ENCODE results near the gene MFSD12. TPM values are rescaled to one million over a fixed set of nuclear protein-coding genes. Genes with fewer than 3 reads are reported as not detected.

MFSD12 gene
- total RNA-seq, 2 experiments from 2014 or later = 78.8 to 79.4 TPM

DNA sequence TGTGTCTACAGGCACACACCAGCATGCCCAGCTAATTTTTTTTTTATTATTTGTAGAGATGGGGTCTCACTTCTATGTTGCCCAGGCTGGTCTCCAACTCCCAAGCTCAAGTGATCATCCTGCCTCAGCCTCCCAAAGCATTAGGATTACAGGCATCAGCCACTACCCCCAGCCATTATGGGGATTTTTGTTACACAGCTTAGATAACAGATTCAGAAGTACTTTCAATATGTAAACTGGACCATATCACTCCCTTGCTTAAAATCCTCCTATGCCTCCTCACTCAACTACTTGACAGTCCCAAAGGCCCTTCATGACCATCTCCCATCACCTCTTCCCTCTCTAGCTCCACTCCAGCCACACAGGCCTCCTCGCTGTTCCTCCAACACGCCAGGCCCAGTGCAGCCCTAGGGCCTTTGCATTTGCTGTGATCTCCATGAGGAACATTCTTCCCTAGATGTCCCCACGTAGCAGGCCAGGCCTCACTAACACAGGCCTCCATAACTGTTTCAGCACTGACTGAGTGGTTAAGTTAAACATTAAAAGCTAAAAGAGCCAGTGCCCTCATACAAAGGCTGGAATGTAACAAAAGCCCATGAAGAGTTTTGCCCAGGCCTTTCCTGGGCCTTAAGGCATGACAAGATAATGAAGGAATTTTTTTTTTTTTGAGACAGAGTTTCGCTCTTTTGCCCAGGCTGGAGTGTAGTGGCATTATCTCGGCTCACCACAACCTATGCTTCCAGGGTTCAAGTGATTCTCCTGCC, 59.4 kb downstream of the MFSD12 start:
- TF ChIP-seq, protein P1, sequence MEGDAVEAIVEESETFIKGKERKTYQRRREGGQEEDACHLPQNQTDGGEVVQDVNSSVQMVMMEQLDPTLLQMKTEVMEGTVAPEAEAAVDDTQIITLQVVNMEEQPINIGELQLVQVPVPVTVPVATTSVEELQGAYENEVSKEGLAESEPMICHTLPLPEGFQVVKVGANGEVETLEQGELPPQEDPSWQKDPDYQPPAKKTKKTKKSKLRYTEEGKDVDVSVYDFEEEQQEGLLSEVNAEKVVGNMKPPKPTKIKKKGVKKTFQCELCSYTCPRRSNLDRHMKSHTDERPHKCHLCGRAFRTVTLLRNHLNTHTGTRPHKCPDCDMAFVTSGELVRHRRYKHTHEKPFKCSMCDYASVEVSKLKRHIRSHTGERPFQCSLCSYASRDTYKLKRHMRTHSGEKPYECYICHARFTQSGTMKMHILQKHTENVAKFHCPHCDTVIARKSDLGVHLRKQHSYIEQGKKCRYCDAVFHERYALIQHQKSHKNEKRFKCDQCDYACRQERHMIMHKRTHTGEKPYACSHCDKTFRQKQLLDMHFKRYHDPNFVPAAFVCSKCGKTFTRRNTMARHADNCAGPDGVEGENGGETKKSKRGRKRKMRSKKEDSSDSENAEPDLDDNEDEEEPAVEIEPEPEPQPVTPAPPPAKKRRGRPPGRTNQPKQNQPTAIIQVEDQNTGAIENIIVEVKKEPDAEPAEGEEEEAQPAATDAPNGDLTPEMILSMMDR (conservative IDR thresholded peaks at IDR 0.05; ENCODE audit: low read length) = no peak
- no peak for TF ChIP-seq EZH2phosphoT487 (IDR thresholded peaks at IDR 0.05; ENCODE audit: borderline replicate concordance, low read depth, low read length)
- Histone ChIP-seq H3K4me2 (ENCODE audit: low read length) (no peak overlapping the region), H3K27ac (ENCODE audit: low read depth, low read length, poor library complexity, severe bottlenecking) (no peak overlapping the region), H3K9me3 (ENCODE audit: low read length) (no peaks in the 10 kb centered on the region), H2AFZ (ENCODE audit: low read length) (no peak overlapping the region), H3K9me2 (ENCODE audit: insufficient read depth, low read length) (no peaks in the 10 kb centered on the region), H3K79me2 (ENCODE audit: insufficient read depth, low read depth, low read length) (peaks cover 20% of the 10 kb centered on the region), H4K20me1 (ENCODE audit: insufficient read depth, low read length) (no peaks in the 10 kb centered on the region), H3K4me1 (ENCODE audit: insufficient read depth, low read length, poor library complexity, severe bottlenecking) (peaks cover 16% of the 10 kb centered on the region), H3K4me3 (ENCODE audit: low read depth, low read length, poor library complexity, severe bottlenecking) (no peak overlapping the region), H3K36me3 (ENCODE audit: insufficient read depth, low read length) (peaks cover 38% of the 10 kb centered on the region)
- intact Hi-C loops (cut with micrococcal nuclease; ENCODE audit: unreplicated experiment) = no loop called here
- CTCF ChIA-PET (ENCODE audit: unreplicated experiment) = no interaction called here
- no peak for DNase-seq (ENCODE audit: low spot score)
- POLR2A ChIA-PET = no interaction called here
- BruUV-seq (replicated peaks) = no TSS peak

DNA sequence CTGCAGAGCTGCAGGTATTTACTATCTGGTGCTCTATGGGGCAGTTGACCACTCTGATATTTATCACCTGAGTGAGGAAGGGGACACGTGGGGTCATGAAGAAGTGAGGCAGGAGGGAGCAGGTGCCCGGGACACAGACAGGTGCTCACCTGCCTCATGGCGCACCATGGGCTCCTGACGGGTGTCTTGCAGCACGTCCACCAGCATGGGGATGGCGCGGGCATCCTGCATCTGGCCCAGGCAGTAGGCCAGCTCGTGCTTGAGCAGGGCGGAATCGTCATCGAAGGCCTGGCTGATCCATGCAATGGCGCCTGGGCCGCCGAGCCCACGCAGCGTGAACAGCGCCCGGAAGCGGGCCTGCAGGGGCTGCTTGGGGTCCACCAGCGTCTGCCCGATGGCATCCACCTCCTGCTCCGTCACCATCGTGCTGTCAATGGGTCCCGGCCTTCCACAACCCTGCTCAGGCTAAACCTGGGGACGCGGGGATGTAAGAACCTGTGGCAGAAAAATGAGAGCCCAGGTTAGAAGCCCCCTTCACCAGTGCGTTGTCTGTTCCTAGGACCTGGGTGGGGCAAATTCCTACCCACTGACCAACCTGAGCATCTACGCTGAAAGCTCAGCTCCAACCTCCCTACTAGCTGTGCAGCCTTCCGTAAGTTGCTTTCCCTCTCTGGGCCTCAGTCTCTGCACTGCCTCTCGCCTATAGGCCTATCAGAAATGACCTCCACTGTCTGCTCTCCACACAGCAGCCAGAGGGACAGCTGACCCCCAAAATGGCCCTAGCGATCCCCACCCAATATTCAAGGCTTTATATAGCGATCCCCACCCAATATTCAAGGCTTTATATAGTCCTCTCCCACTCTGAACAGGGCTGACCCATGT, 60.8 kb downstream of the MFSD12 start:
- peaks cover 20% of the 10 kb centered on the region for H3K79me2 ChIP-seq (ENCODE audit: insufficient read depth, low read depth, low read length)
- DNase-seq (ENCODE audit: low spot score) = no peak
- ChIA-PET POLR2A (no interaction called here), CTCF (ENCODE audit: unreplicated experiment) (no interaction called here)
- H3K4me3 ChIP-seq (ENCODE audit: low read depth, low read length, poor library complexity, severe bottlenecking) = no peak overlapping the region
- BruUV-seq (replicated peaks) = no TSS peak
- H3K4me1 ChIP-seq (ENCODE audit: insufficient read depth, low read length, poor library complexity, severe bottlenecking) = peaks cover 16% of the 10 kb centered on the region
- H2AFZ ChIP-seq (ENCODE audit: low read length) = no peak overlapping the region
- no peak overlapping the region for H3K27ac ChIP-seq (ENCODE audit: low read depth, low read length, poor library complexity, severe bottlenecking)
- no peaks in the 10 kb centered on the region for H4K20me1 ChIP-seq (ENCODE audit: insufficient read depth, low read length)
- TF ChIP-seq, protein P1 (conservative IDR thresholded peaks at IDR 0.05; ENCODE audit: low read length) = no peak
- no peak for TF ChIP-seq EZH2phosphoT487 (IDR thresholded peaks at IDR 0.05; ENCODE audit: borderline replicate concordance, low read depth, low read length)
- H3K4me2 ChIP-seq (ENCODE audit: low read length) = no peak overlapping the region
- intact Hi-C loops (cut with micrococcal nuclease; ENCODE audit: unreplicated experiment) = no loop called here
- H3K9me2 ChIP-seq (ENCODE audit: insufficient read depth, low read length) = no peaks in the 10 kb centered on the region
- no peaks in the 10 kb centered on the region for H3K9me3 ChIP-seq (ENCODE audit: low read length)
- H3K36me3 ChIP-seq (ENCODE audit: insufficient read depth, low read length) = peaks cover 51% of the 10 kb centered on the region
